HG03558 (cell line): ENCODE measurements around the gene TAMM41.
"Not testable (repeated sequence)": the region's sequence is repeated elsewhere in the genome, so short reads cannot be mapped to it uniquely, and the experiment has no call there.

Source experiments
- ATAC-seq: cut with Tn5 transposase; IDR thresholded peaks from one replicate; pipeline ENCODE4 v1.9.1; 2021; ENCODE audit warnings: moderate number of reproducible peaks; ENCODE audit not compliant: unreplicated experiment; ENCODE audit errors: extremely low read depth

The TAMM41 gene

GRCh38 chr3:11770477-11771391, 76.0 kb downstream of the TAMM41 start:
- ATAC-seq: peak; percentile 97

- ATAC-seq: no peak
Measured at GRCh38 chr3:11769704-11770476, 76.8 kb downstream of the TAMM41 start.

- no peak for ATAC-seq
Measured at GRCh38 chr3:11768604-11769003, 78.1 kb downstream of the TAMM41 start.

- ATAC-seq: no peak
Measured at GRCh38 chr3:11764931-11765363, 81.7 kb downstream of the TAMM41 start.

GRCh38 chr3:11759996-11760395, 86.7 kb downstream of the TAMM41 start:
- ATAC-seq: no peak

GRCh38 chr3:11757929-11758328, 88.8 kb downstream of the TAMM41 start:
- ATAC-seq: no peak

DNA sequence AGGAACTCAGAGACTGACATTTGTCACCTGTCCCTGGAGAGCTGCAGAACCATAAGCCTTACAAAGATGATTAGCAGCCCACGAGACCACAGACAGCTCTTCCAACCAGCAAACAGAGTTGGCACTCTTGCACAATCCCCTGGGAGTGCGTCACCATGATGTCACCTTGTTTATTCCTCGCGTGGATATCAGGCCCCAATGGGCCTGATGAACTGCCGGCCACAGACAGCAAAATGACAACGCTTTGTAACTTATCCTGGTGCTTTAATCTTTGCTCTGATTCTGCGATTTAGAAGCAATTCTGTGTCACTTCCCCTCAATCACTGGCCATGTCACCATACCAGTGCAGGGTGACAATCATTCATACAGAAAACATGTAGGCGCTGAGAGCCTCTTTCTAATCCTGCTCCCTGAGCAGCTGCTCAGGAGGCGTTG, 89.2 kb downstream of the TAMM41 start:
- no peak for ATAC-seq

- no peak for ATAC-seq
Measured at GRCh38 chr3:11755276-11755675, 91.4 kb downstream of the TAMM41 start.

DNA sequence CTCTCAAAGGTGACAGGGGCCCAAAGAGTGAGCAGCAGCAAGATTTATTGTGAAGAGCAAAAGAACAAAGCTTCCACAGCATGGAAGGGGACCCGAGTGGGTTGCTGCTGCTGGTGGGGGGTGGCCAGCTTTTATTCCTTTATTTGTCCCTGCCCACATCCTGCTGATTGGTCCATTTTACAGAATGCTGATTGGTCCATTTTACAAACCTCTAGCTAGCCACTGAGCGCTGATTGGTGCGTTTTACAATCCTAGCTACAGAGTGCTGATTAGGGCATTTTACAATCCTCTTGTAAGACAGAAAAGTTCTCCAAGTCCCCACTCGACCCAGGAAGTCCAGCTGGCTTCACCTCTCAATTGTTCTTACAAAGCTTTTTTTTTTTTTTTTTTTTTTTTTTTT, 94.4 kb downstream of the TAMM41 start:
- ATAC-seq: not testable (repeated sequence)

- not testable (repeated sequence) for ATAC-seq
Measured at GRCh38 chr3:11748306-11748705, 98.4 kb downstream of the TAMM41 start.
